Adrenal gland (tissue), 12 donors: ENCODE results near the gene PRKCA. TPM values are rescaled to one million over a fixed set of nuclear protein-coding genes. Genes with fewer than 3 reads are reported as not detected.

Experiments used
- DNase-seq, 7 donors: peaks; one replicate each; pipeline ENCODE4 v3.0.0-alpha.2; 2019 to 2020
- H3K27ac ChIP-seq, 5 donors: fragments of 200-600 bp; sonication (generic) in 4 of 5; 1 replicate in 3 of 5; 2 replicates in 2 of 5; pipeline versions ENCODE4 v1.5.1 to v1.8.0; 2016 to 2020; ENCODE audit warnings: mild to moderate bottlenecking in 1 of 5
- H3K27me3 ChIP-seq: fragments of 200-600 bp; 2 replicates; pipeline ENCODE4 v1.8.0; 2021
- H3K36me3 ChIP-seq, 2 donors: fragments of 200-600 bp; replicated peaks in 1 of 2; 1 replicate in 1 of 2; 2 replicates in 1 of 2; pipeline versions ENCODE4 v1.5.1 to v1.8.0; 2018 to 2022
- H3K4me1 ChIP-seq, 2 donors: fragments of 200-600 bp; replicated peaks in 1 of 2; 1 replicate in 1 of 2; 2 replicates in 1 of 2; pipeline versions ENCODE4 v1.5.1 to v1.8.0; 2018 to 2021
- H3K4me3 ChIP-seq, 4 donors: fragments of 200-600 bp; sonication (generic) in 3 of 4; one replicate each; pipeline ENCODE4 v1.5.1; 2016 to 2018
- H3K9me3 ChIP-seq, 3 donors: fragments of 200-600 bp; sonication (generic) in 1 of 3; replicated peaks in 1 of 3; 1 replicate in 2 of 3; 2 replicates in 1 of 3; pipeline versions ENCODE4 v1.5.1 to v1.8.0; 2016 to 2021
- POLR2A ChIP-seq, 2 donors: fragments of 450-650 bp; IDR thresholded peaks; one replicate each; pipeline ENCODE4 v1.6.1; 2017; ENCODE audit warnings: antibody characterized with exemption in 2 of 2, mild to moderate bottlenecking in 2 of 2, moderate library complexity in 1 of 2
- WGBS, 4 donors: extraction: QIAGEN DNeasy Blood & Tissue Kit in 2 of 4; methylation state at CpG; one replicate each; pipeline versions ENCODE4 v1.1.5 to v1.1.7; 2013 to 2017; 5-methylcytosine and 5-hydroxymethylcytosine counted together
- intact Hi-C, 2 donors: fragments of 100-400 bp; cut with DNase I; formaldehyde crosslinking; loops; one replicate each; pipeline versions ENCODE4 v1.14.1 to v1.15.0; 2022 to 2023
- polyA plus RNA-seq, 3 donors: library from polyadenylated mRNA; stranded (reverse); fragments of 200-250 nt in 2 of 3; fragments of 350-450 nt in 1 of 3; fragmentation: Illumina TruSeq in 1 of 3; extraction: RNeasy Lipid Tissue Mini Kit (QIAGEN cat#74804) in 1 of 3; gene quantifications; one replicate each; pipeline ENCODE4 v1.2.3, GENCODE V29; 2013 to 2014
- total RNA-seq, 9 donors: library from RNA; depleted of rRNA in 4 of 9; stranded (reverse); fragments of >200 nt in 4 of 9; fragments of 120-200 nt in 1 of 9; fragmentation: NEBNext Ultra II Directional in 1 of 9; extraction: Animal tissue kit (Norgen Biotek cat#: 25700) in 1 of 9; gene quantifications; one replicate each; pipeline versions ENCODE4 v1.1.0 to v1.2.4, GENCODE V29; 2013 to 2023
- TF ChIP-seq, protein P1 (sequence below), 6 experiments: fragments of 450-650 bp in 4 of 6; fragments of 200-600 bp in 2 of 6; sonication (generic) in 1 of 6; IDR thresholded peaks; 1 replicate in 5 of 6; 2 replicates in 1 of 6; pipeline versions ENCODE4 v1.5.1 to v1.8.0; 2016 to 2021; ENCODE audit warnings: antibody characterized with exemption in 6 of 6, mild to moderate bottlenecking in 2 of 6, moderate library complexity in 1 of 6
- donor health status: healthy with polysubstance abuse.
- donor health status: Bipolar disorder and iron deficiency.
- donor health status: DM: yes; HTN: yes; CAD: no.
- donor health status: DM: no; HTN: no; CAD: no.
- donor health status: DM: no; HTN: no; CAD: no.
- donor health status: DM: yes; HTN: yes; CAD: no.

PRKCA gene
- total and polyA plus RNA-seq, 12 donors, result 15.1 to 202 (median 84.1) TPM

DNA sequence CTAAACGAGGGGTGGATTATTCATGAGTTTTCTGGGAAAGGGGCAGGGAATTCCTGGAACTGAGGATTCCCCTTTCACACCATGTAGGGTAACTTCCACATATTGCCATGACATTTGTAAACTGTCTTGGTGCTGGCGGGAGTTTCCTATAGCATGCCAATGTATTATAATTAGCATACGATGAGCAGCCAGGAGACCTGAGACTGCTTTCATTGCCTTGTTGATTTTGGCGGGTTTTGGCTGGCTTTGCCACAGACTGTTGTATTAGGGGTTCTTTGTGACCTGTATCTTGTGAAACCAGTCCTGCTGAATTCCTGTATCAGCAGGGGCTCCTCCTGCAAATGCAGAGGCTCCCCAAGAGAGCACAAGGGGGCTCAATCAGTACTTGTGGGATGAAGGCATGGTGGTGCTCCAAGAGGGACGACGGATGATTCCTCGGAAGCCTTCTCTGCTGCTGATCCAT is 428.1 kb downstream of the PRKCA start:
- 83 to 91% (median 89%) methylated on average over 4 to 7 of the region's 7 CpGs for WGBS, 4 donors
- no peaks in the 10 kb centered on the region for H3K4me1 ChIP-seq
- TF ChIP-seq POLR2A (IDR thresholded peaks at IDR 0.05), result no peak
- TF ChIP-seq, protein P1, sequence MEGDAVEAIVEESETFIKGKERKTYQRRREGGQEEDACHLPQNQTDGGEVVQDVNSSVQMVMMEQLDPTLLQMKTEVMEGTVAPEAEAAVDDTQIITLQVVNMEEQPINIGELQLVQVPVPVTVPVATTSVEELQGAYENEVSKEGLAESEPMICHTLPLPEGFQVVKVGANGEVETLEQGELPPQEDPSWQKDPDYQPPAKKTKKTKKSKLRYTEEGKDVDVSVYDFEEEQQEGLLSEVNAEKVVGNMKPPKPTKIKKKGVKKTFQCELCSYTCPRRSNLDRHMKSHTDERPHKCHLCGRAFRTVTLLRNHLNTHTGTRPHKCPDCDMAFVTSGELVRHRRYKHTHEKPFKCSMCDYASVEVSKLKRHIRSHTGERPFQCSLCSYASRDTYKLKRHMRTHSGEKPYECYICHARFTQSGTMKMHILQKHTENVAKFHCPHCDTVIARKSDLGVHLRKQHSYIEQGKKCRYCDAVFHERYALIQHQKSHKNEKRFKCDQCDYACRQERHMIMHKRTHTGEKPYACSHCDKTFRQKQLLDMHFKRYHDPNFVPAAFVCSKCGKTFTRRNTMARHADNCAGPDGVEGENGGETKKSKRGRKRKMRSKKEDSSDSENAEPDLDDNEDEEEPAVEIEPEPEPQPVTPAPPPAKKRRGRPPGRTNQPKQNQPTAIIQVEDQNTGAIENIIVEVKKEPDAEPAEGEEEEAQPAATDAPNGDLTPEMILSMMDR (IDR thresholded peaks at IDR 0.05), result no peak
- peaks cover 0 to 8% of the 10 kb centered on the region in 2 donors for H3K36me3 ChIP-seq
- no peak overlapping the region for H3K4me3 ChIP-seq
- H3K9me3 ChIP-seq, result no peaks in the 10 kb centered on the region
- intact Hi-C loops, result loop anchor here in 1 of 2 donors (5.0 kb wide), 1 partner anchor 167 kb away; no protein-coding TSS in a partner anchor
- no peaks in the 10 kb centered on the region for H3K27me3 ChIP-seq
- H3K27ac ChIP-seq, result no peak overlapping the region
- no peak for DNase-seq

DNA sequence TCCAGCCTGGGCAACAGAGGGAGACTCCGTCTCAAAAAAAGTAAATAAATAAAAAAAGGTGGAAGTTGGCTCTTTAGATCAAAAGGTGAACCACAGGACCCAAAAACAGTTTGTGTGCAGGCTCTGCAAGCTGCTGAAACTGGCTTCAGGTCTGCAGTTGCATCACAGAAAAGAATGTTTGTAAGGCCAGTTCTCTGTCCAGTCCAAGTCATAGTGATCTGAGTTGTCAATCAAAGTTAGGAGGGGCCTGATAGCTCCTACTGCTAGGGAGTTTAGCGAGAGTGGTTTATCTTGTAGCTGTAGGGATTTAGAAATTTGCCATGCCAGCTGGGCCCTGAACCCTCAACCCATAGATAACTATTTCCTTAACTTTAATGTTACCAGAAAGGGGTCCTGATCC is 431.3 kb downstream of the PRKCA start:
- no peak for DNase-seq
- no peaks in the 10 kb centered on the region for H3K4me1 ChIP-seq
- intact Hi-C loops, result loop anchor here in 1 of 2 donors (5.0 kb wide), 1 partner anchor 164 kb away; no protein-coding TSS in a partner anchor
- no peak for TF ChIP-seq POLR2A (IDR thresholded peaks at IDR 0.05)
- TF ChIP-seq, protein P1 (IDR thresholded peaks at IDR 0.05), result no peak
- no peak overlapping the region for H3K27ac ChIP-seq
- no peaks in the 10 kb centered on the region for H3K9me3 ChIP-seq
- 94 to 100% (median 98%) methylated on average over 2 of the region's 2 CpGs for WGBS, 4 donors
- no peaks in the 10 kb centered on the region for H3K27me3 ChIP-seq
- peaks cover 0 to 19% of the 10 kb centered on the region in 2 donors for H3K36me3 ChIP-seq
- no peak overlapping the region for H3K4me3 ChIP-seq

DNA sequence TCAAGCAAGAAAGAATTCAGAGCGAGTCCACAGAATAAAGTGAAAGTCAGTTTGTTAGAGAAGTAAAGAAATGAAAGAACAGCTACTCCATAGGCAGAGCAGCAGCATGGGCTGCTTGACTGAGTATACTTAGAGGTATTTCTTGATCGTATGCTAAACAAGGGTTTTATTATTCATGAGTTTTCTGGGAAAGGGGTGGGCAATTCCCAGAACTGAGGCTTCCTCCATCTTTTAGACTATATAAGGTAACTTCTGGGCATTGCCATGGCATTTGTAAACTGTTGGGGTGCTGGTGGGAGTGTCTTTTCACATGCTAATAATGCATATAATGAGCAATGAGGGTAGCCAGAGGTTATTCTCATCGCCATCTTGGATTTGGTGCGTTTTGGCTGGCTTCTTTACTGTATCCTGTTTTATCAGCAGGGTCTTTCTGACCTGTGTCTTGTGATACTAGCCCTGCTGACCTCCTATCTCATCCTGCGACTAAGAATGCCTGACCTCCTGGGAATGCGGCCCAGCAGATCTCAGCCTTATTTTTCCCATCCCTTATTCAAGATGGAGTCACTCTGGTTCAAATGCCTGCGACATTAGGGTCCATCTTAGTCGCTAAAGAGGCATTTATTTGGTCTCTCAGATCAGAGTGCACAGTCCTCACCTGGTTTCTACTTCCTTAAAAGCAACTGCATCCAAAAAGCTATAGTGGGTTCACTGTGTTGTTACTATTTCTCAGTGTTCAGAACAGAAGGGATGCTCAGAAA is 432.0 kb downstream of the PRKCA start:
- DNase-seq, result no peak
- H3K9me3 ChIP-seq, result no peaks in the 10 kb centered on the region
- no peaks in the 10 kb centered on the region for H3K4me1 ChIP-seq
- H3K27me3 ChIP-seq, result no peaks in the 10 kb centered on the region
- peaks cover 0 to 23% of the 10 kb centered on the region in 2 donors for H3K36me3 ChIP-seq
- no peak overlapping the region for H3K4me3 ChIP-seq
- intact Hi-C loops, result loop anchor here in 1 of 2 donors (5.0 kb wide), 1 partner anchor 163 kb away; no protein-coding TSS in a partner anchor
- no peak overlapping the region for H3K27ac ChIP-seq
- WGBS, 4 donors, result 82 to 92% (median 84%) methylated on average over 8 of the region's 8 CpGs
- TF ChIP-seq, protein P1 (IDR thresholded peaks at IDR 0.05), result no peak
- TF ChIP-seq POLR2A (IDR thresholded peaks at IDR 0.05), result no peak

DNA sequence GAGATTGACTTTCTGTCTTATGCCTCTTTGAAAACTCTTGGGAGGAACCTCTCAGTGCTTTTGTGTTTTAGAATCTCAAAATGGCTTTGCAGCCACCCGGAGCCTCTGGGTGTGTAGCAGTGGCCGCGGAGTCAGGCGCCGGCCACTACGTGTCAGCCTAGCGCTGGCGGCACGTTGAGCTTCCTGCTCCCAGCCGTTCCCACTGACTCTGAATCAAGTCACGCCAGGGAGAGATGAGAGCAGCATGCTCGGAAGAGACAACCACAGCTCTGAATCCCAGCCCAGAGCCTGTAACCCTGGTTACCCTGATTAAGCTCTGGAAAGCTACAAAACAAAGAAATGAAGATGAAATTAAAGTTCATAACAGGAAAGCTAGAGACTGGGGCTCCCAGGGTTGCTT is 435.1 kb downstream of the PRKCA start:
- no peaks in the 10 kb centered on the region for H3K27me3 ChIP-seq
- H3K4me3 ChIP-seq, result no peak overlapping the region
- DNase-seq, result peak in 2 of 7 donors; percentile 17 to 81
- no peak overlapping the region for H3K27ac ChIP-seq
- no peaks in the 10 kb centered on the region for H3K9me3 ChIP-seq
- intact Hi-C loops, result no loop called here
- TF ChIP-seq POLR2A (IDR thresholded peaks at IDR 0.05), result no peak
- TF ChIP-seq, protein P1 (IDR thresholded peaks at IDR 0.05), result peak in 1 of 6 experiments; percentile 23
- H3K36me3 ChIP-seq, result peaks cover 0 to 33% of the 10 kb centered on the region in 2 donors
- no peaks in the 10 kb centered on the region for H3K4me1 ChIP-seq
- 63 to 80% (median 64%) methylated on average over 12 of the region's 12 CpGs for WGBS, 4 donors
